NB4 (cell line): ENCODE measurements around the gene AAMDC.

ENCODE experiments used
- CTCF ChIP-seq: IDR thresholded peaks from one replicate; pipeline ENCODE4 v1.5.1; 2012; ENCODE audit warnings: low read depth, low read length
- MAX ChIP-seq: IDR thresholded peaks from 2 replicates; pipeline ENCODE4 v1.6.1; 2011; ENCODE audit warnings: low read depth, low read length

GRCh38 chr11:77879218-77879617 lies 58.3 kb downstream of the AAMDC start:
- no peak for TF ChIP-seq CTCF
- no peak for TF ChIP-seq MAX
